DND-41 (cell line): Measurements from ENCODE around the gene APC2.

Source experiments
- ATAC-seq: fragments of 200-7000 bp; cut with Tn5 transposase; 3 replicates; pipeline ENCODE4 v1.9.1; 2021; ENCODE audit warnings: low read depth; ENCODE audit not compliant: insufficient read depth
- DNase-seq: peaks from one replicate; pipeline ENCODE4 v3.0.0-alpha.2; 2020
- H2AFZ ChIP-seq: 2 replicates; pipeline ENCODE4 v1.6.0; 2012; ENCODE audit warnings: low read depth, low read length
- H3K27ac ChIP-seq: 2 replicates; pipeline ENCODE4 v1.5.1; 2012; ENCODE audit warnings: low read length, inconsistent platforms
- H3K27me3 ChIP-seq: fragments of 200-600 bp; sonication (generic); 2 replicates; pipeline ENCODE4 v1.6.0; 2012; ENCODE audit warnings: low read length, mild to moderate bottlenecking, inconsistent platforms; ENCODE audit not compliant: insufficient read depth, poor library complexity
- H3K36me3 ChIP-seq: 2 replicates; pipeline ENCODE4 v1.5.1; 2012; ENCODE audit warnings: low read length, inconsistent platforms; ENCODE audit not compliant: insufficient read depth
- H3K4me1 ChIP-seq: 2 replicates; pipeline ENCODE4 v1.5.1; 2012; ENCODE audit warnings: mild to moderate bottlenecking, low read length; ENCODE audit not compliant: insufficient read depth
- H3K4me2 ChIP-seq: 2 replicates; pipeline ENCODE4 v1.6.0; 2012; ENCODE audit warnings: mild to moderate bottlenecking, moderate library complexity, low read length, inconsistent platforms; ENCODE audit not compliant: insufficient read depth
- H3K4me3 ChIP-seq, 2 experiments: fragments of 200-600 bp in 1 of 2; shearing (Covaris generic) in 1 of 2; 2 replicates each; pipeline ENCODE4 v1.5.1; 2012 to 2016; ENCODE audit warnings: inconsistent platforms in 2 of 2, low read length in 2 of 2, mild to moderate bottlenecking in 2 of 2, low read depth in 1 of 2, moderate library complexity in 1 of 2
- H3K79me2 ChIP-seq: 2 replicates; pipeline ENCODE4 v1.6.0; 2012; ENCODE audit warnings: low read length, inconsistent platforms; ENCODE audit not compliant: insufficient read depth
- H3K9ac ChIP-seq: 2 replicates; pipeline ENCODE4 v1.6.0; 2012; ENCODE audit warnings: low read depth, mild to moderate bottlenecking, inconsistent platforms, low read length, moderate library complexity
- H3K9me3 ChIP-seq: 2 replicates; pipeline ENCODE4 v1.5.1; 2012; ENCODE audit warnings: low read length, moderate library complexity, mild to moderate bottlenecking, inconsistent platforms; ENCODE audit not compliant: insufficient read depth, severe bottlenecking
- H4K20me1 ChIP-seq: 2 replicates; pipeline ENCODE4 v1.6.0; 2012; ENCODE audit warnings: low read length; ENCODE audit not compliant: insufficient read depth
- CTCF ChIP-seq: IDR thresholded peaks from 2 replicates; pipeline ENCODE4 v1.5.1; 2012; ENCODE audit warnings: borderline replicate concordance, low read length, moderate library complexity, mild to moderate bottlenecking; ENCODE audit not compliant: poor library complexity, severe bottlenecking; ENCODE audit errors: extremely low read depth
- EZH2 ChIP-seq: IDR thresholded peaks from 3 replicates; pipeline ENCODE4 v1.6.1; 2012; ENCODE audit warnings: borderline replicate concordance, low read depth, mild to moderate bottlenecking, moderate library complexity, low read length, inconsistent platforms; ENCODE audit not compliant: severe bottlenecking

APC2 gene

GRCh38 chr19:1426736-1427135 lies 23.2 kb upstream of the APC2 start:
- ATAC-seq (no peak), DNase-seq (no peak)
- H3K27me3 ChIP-seq: no peaks in the 10 kb centered on the region
- no peaks in the 10 kb centered on the region for H3K4me1 ChIP-seq
- H3K9me3 ChIP-seq: no peaks in the 10 kb centered on the region
- H3K79me2 ChIP-seq: peaks cover 76% of the 10 kb centered on the region
- H3K9ac ChIP-seq: no peak overlapping the region
- TF ChIP-seq EZH2 (no peak), CTCF (no peak)
- no peak overlapping the region for H3K27ac ChIP-seq
- H3K4me2 ChIP-seq: no peak overlapping the region
- peaks cover 82% of the 10 kb centered on the region for H4K20me1 ChIP-seq
- peaks cover 94% of the 10 kb centered on the region for H3K36me3 ChIP-seq
- no peak overlapping the region for H2AFZ ChIP-seq
- no peak overlapping the region for H3K4me3 ChIP-seq

- no peak overlapping the region for H3K27ac ChIP-seq
- H3K36me3 ChIP-seq: peaks cover 94% of the 10 kb centered on the region
- TF ChIP-seq EZH2 (no peak), CTCF (no peak)
- H3K4me3 ChIP-seq: no peak overlapping the region
- no peaks in the 10 kb centered on the region for H3K4me1 ChIP-seq
- no peak overlapping the region for H3K9ac ChIP-seq
- ATAC-seq (no peak), DNase-seq (no peak)
- no peaks in the 10 kb centered on the region for H3K27me3 ChIP-seq
- H3K4me2 ChIP-seq: no peak overlapping the region
- peaks cover 70% of the 10 kb centered on the region for H3K79me2 ChIP-seq
- no peak overlapping the region for H2AFZ ChIP-seq
- H3K9me3 ChIP-seq: no peaks in the 10 kb centered on the region
- H4K20me1 ChIP-seq: peaks cover 82% of the 10 kb centered on the region
Measured at GRCh38 chr19:1427221-1427920, 22.6 kb upstream of the APC2 start.

GRCh38 chr19:1428738-1429391 lies 21.1 kb upstream of the APC2 start:
- TF ChIP-seq EZH2 (no peak), CTCF (no peak)
- H3K4me2 ChIP-seq: no peak overlapping the region
- H3K79me2 ChIP-seq: peaks cover 59% of the 10 kb centered on the region
- no peak for ATAC-seq
- H3K27ac ChIP-seq: no peak overlapping the region
- DNase-seq: no peak
- H4K20me1 ChIP-seq: peaks cover 82% of the 10 kb centered on the region
- no peak overlapping the region for H3K9ac ChIP-seq
- H3K36me3 ChIP-seq: peaks cover 94% of the 10 kb centered on the region
- H3K4me3 ChIP-seq: no peak overlapping the region
- H3K9me3 ChIP-seq: no peaks in the 10 kb centered on the region
- H3K4me1 ChIP-seq: no peaks in the 10 kb centered on the region
- no peaks in the 10 kb centered on the region for H3K27me3 ChIP-seq
- H2AFZ ChIP-seq: no peak overlapping the region
